ENCODE results near the gene BAK1. TPM values are rescaled to one million over a fixed set of nuclear protein-coding genes. Genes with fewer than 3 reads are reported as not detected.

The BAK1 gene
- total and polyA plus RNA-seq, 2 of the 13 experiments (the other 11 are each of a cell fraction or from before 2014, with no cell fraction given): 15.0 to 23.8 TPM

DNA sequence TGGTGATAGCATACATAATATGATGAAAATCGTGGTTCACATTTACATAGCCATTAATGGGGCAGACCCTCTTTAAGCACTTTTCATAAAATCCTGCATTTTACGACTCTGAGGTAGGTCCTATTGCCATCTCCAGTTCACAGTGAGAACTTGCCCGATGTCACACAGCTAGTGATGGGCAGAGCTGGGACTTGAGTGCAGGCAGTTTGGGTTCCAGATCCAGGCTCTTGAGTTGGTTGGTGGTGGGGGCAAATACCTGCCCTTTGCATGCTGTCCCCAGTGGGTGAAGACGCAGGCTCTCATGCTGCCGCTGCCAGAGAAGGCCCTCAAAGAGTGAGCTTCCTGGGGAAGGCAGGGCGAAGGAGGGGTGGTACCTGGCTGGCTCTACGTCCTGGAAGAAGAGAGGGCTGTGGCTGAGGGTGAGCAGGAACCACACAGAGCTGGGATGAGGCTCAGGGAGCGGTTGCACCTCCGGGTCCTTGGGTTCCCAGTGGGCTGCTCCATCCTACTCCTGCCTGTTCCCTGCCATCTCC lies 6.1 kb upstream of the BAK1 start:
- H3K36me3 ChIP-seq (replicated peaks in 1 of 2; ENCODE audit: control insufficient read depth in 1 of 2, insufficient read depth in 2 of 2, low read length in 2 of 2): no peaks in the 10 kb centered on the region
- in situ Hi-C loops (cut with HindIII; ENCODE audit: extremely low pct_ligation_motif_present, low pct_unique_long_range_greater_than_20kb): loop anchor here (5.0 kb wide), 3 partner anchors 36 to 116 kb away; partner anchors contain the start of gene ITPR3
- H3K4me1 ChIP-seq (ENCODE audit: insufficient read depth, low read length): peaks cover 53% of the 10 kb centered on the region
- ATAC-seq (no peak), DNase-seq (ENCODE audit: low spot score) (no peak), FAIRE-seq (no peak)
- H3K79me2 ChIP-seq (ENCODE audit: insufficient read depth, low read length): no peaks in the 10 kb centered on the region
- TF ChIP-seq ZSCAN21 (CRISPR knock-in tag; IDR thresholded peaks at IDR 0.05; ENCODE audit: borderline replicate concordance) (0 out of 2 replicates have a peak, but pooled peaks have one; percentile 65), EEA1 (CRISPR knock-in tag; IDR thresholded peaks at IDR 0.05; ENCODE audit: borderline replicate concordance) (0 out of 2 replicates have a peak, but pooled peaks have one; percentile 34), ZNF563 (CRISPR knock-in tag; IDR thresholded peaks at IDR 0.05) (no peak), EED (CRISPR knock-in tag; IDR thresholded peaks at IDR 0.05) (0 out of 2 replicates have a peak, but pooled peaks have one; percentile 17)
- WGBS (ENCODE audit: low lambda C conversion rate): 33% methylated on average over 9 of the region's 9 CpGs
- peak overlapping the region; percentile 63 for H3K4me2 ChIP-seq (ENCODE audit: low read depth, low read length)
- H4K20me1 ChIP-seq (ENCODE audit: insufficient read depth, low read length): no peaks in the 10 kb centered on the region
- no peak overlapping the region for H3K27ac ChIP-seq (ENCODE audit: extremely low read length, insufficient read depth, low read length)
- no TSS peak for BruUV-seq (replicated peaks)
- H3K4me3 ChIP-seq (replicated peaks in 1 of 3; ENCODE audit: insufficient read depth in 1 of 3, low read depth in 2 of 3, low read length in 3 of 3): no peak overlapping the region
- 0 out of 5 replicates have a peak, but pooled peaks cover 0 to 3% of the 10 kb centered on the region in 2 experiments for H3K27me3 ChIP-seq (ENCODE audit: control insufficient read depth in 1 of 2, insufficient read depth in 2 of 2, low read length in 2 of 2)
- no peak overlapping the region for H3K9ac ChIP-seq (ENCODE audit: insufficient read depth, low read depth, low read length)
- intact Hi-C loops (cut with micrococcal nuclease; ENCODE audit: unreplicated experiment): loop anchor here (1.0 kb wide), 1 partner anchor 176 kb away; no protein-coding TSS in a partner anchor
- no peaks in the 10 kb centered on the region for H3K9me3 ChIP-seq (ENCODE audit: low read length)
- ChIA-PET POLR2A (interaction anchor here (1.8 kb wide), 1 partner anchor 125 kb away, joined by 9 read pairs; the partner anchor contains the start of gene UQCC2), CTCF (ENCODE audit: low intra/inter-chr PET ratio, low total read pairs) (interaction anchor here (1.1 to 3.1 kb wide), 6 partner anchors 47 to 185 kb away, joined by 3 to 34 read pairs (median 12); no protein-coding TSS in a partner anchor)
- H2AFZ ChIP-seq (ENCODE audit: low read length): no peak overlapping the region

GRCh38 chr6:33585403-33586107 lies 5.5 kb upstream of the BAK1 start:
- Histone ChIP-seq H3K9me3 (ENCODE audit: low read length) (no peaks in the 10 kb centered on the region), H3K4me2 (ENCODE audit: low read depth, low read length) (peak overlapping the region; percentile 63), H3K36me3 (replicated peaks in 1 of 2; ENCODE audit: control insufficient read depth in 1 of 2, insufficient read depth in 2 of 2, low read length in 2 of 2) (no peaks in the 10 kb centered on the region), H3K4me1 (ENCODE audit: insufficient read depth, low read length) (peaks cover 53% of the 10 kb centered on the region), H4K20me1 (ENCODE audit: insufficient read depth, low read length) (no peaks in the 10 kb centered on the region), H2AFZ (ENCODE audit: low read length) (no peak overlapping the region), H3K9ac (ENCODE audit: insufficient read depth, low read depth, low read length) (no peak overlapping the region), H3K27me3 (ENCODE audit: control insufficient read depth in 1 of 2, insufficient read depth in 2 of 2, low read length in 2 of 2) (0 out of 5 replicates have a peak, but pooled peaks cover 0 to 3% of the 10 kb centered on the region in 2 experiments), H3K4me3 (replicated peaks in 1 of 3; ENCODE audit: insufficient read depth in 1 of 3, low read depth in 2 of 3, low read length in 3 of 3) (peak overlapping the region in 1 of 3 experiments; percentile 36; a peak in 1 of 6 replicates), H3K27ac (ENCODE audit: extremely low read length, insufficient read depth, low read length) (no peak overlapping the region), H3K79me2 (ENCODE audit: insufficient read depth, low read length) (no peaks in the 10 kb centered on the region)
- in situ Hi-C loops (cut with HindIII; ENCODE audit: extremely low pct_ligation_motif_present, low pct_unique_long_range_greater_than_20kb): loop anchor here (5.0 kb wide), 3 partner anchors 37 to 117 kb away; partner anchors contain the start of gene ITPR3
- ATAC-seq: peak; percentile 29
- no TSS peak for BruUV-seq (replicated peaks)
- no peak for FAIRE-seq
- WGBS (ENCODE audit: low lambda C conversion rate): 5% methylated on average over 6 of the region's 14 CpGs
- POLR2A ChIA-PET: interaction anchor here (1.8 kb wide), 1 partner anchor 126 kb away, joined by 9 read pairs; the partner anchor contains the start of gene UQCC2
- intact Hi-C loops (cut with micrococcal nuclease; ENCODE audit: unreplicated experiment): loop anchor here (1.0 kb wide), 2 partner anchors 88 to 177 kb away; no protein-coding TSS in a partner anchor
- CTCF ChIA-PET (ENCODE audit: low intra/inter-chr PET ratio, low total read pairs): interaction anchor here (0.8 to 3.1 kb wide), 7 partner anchors 23 to 186 kb away, joined by 3 to 34 read pairs (median 6); no protein-coding TSS in a partner anchor
- peak; percentile 72 for DNase-seq (ENCODE audit: low spot score)
- TF ChIP-seq TRIM24 (CRISPR knock-in tag; IDR thresholded peaks at IDR 0.05): no peak
- no peak for TF ChIP-seq ZNF232 (CRISPR knock-in tag; IDR thresholded peaks at IDR 0.05; ENCODE audit: borderline replicate concordance)
- TF ChIP-seq ZBTB8A (CRISPR knock-in tag; IDR thresholded peaks at IDR 0.05; ENCODE audit: borderline replicate concordance, low read depth): no peak
- TF ChIP-seq TAF1 (CRISPR knock-in tag; IDR thresholded peaks at IDR 0.05): no peak
- TF ChIP-seq, protein P1, sequence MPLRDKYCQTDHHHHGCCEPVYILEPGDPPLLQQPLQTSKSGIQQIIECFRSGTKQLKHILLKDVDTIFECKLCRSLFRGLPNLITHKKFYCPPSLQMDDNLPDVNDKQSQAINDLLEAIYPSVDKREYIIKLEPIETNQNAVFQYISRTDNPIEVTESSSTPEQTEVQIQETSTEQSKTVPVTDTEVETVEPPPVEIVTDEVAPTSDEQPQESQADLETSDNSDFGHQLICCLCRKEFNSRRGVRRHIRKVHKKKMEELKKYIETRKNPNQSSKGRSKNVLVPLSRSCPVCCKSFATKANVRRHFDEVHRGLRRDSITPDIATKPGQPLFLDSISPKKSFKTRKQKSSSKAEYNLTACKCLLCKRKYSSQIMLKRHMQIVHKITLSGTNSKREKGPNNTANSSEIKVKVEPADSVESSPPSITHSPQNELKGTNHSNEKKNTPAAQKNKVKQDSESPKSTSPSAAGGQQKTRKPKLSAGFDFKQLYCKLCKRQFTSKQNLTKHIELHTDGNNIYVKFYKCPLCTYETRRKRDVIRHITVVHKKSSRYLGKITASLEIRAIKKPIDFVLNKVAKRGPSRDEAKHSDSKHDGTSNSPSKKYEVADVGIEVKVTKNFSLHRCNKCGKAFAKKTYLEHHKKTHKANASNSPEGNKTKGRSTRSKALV (CRISPR knock-in tag; IDR thresholded peaks at IDR 0.05): no peak

All from HepG2 (cell line).